WTC11 (cell line): ENCODE data around the gene TSC1. TPM values are rescaled to one million over a fixed set of nuclear protein-coding genes. Genes with fewer than 3 reads are reported as not detected.

ENCODE experiments used
- microRNA-seq: library from miRNA; unstranded; fragments of <30 nt; microRNA quantifications from one replicate; pipeline ENCODE4 v1.2.0, GENCODE V29; 2022; ENCODE audit warnings: borderline number of aligned reads
- total RNA-seq: library from RNA; stranded (reverse); gene quantifications from 3 replicates; pipeline ENCODE4 v1.2.3, GENCODE V29; 2021

Gene TSC1
- total RNA-seq, 1 experiment from 2014 or later = 52.9 TPM

Small RNA genes within 50 kb of the gene (microRNA-seq; reads per million reads assigned to microRNA genes)
- not detected for gene MIR548AW

Other genes starting within 250 kb of the TSC1 start
- gene AK8, start 66.3 kb downstream of the TSC1 start, total RNA-seq = 0.27 to 0.50 TPM (median 0.48 TPM) in 3 replicates
- 0.48 to 1.8 TPM (median 1.5 TPM) in 3 replicates for gene SPACA9, start 65.7 kb downstream of the TSC1 start, total RNA-seq
- 0.41 to 0.78 TPM (median 0.77 TPM) in 3 replicates for gene GFI1B, start 34.1 kb upstream of the TSC1 start, total RNA-seq
- gene GTF3C5, start 86.4 kb upstream of the TSC1 start, total RNA-seq = 86.6 to 104 TPM (median 87.6 TPM) in 3 replicates
- 6.6 to 10.4 TPM (median 8.1 TPM) in 3 replicates for gene CEL, start 117.4 kb upstream of the TSC1 start, total RNA-seq
- gene RALGDS, start 176.6 kb upstream of the TSC1 start, total RNA-seq = 19.5 to 23.2 TPM (median 22.9 TPM) in 3 replicates
- gene GBGT1, start 219.3 kb upstream of the TSC1 start, total RNA-seq = 14.5 to 16.7 TPM (median 16.5 TPM) in 3 replicates